ENCODE measurements around the gene DVL1. TPM values are rescaled to one million over a fixed set of nuclear protein-coding genes. Genes with fewer than 3 reads are reported as not detected.

DVL1 gene
- total and polyA plus RNA-seq, 8 donors, result 30.6 to 103 (median 50.3) TPM

DNA sequence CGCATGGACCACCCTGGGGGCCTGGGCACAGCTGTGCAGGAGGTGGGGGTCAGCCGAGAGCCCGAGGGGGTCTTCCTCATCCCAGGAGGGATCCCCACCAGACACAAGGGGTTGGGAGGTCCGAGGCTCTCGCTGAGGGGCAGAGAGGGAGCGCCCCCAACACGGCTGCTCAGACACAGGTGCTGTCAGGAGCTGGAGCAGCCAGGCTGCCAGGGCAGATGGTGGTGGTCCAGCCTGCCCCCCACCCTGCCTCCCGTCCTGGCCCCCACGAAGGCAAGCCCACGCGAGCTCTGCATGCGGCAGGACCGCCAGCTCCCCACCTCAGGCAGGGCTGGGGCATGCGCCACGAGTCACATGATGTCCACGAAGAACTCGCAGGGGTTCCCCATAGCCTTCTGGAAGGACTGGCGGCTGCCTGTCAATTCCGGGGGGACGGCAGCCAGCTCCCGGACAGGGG, 13.4 kb downstream of the DVL1 start:
- TF ChIP-seq, protein P1, sequence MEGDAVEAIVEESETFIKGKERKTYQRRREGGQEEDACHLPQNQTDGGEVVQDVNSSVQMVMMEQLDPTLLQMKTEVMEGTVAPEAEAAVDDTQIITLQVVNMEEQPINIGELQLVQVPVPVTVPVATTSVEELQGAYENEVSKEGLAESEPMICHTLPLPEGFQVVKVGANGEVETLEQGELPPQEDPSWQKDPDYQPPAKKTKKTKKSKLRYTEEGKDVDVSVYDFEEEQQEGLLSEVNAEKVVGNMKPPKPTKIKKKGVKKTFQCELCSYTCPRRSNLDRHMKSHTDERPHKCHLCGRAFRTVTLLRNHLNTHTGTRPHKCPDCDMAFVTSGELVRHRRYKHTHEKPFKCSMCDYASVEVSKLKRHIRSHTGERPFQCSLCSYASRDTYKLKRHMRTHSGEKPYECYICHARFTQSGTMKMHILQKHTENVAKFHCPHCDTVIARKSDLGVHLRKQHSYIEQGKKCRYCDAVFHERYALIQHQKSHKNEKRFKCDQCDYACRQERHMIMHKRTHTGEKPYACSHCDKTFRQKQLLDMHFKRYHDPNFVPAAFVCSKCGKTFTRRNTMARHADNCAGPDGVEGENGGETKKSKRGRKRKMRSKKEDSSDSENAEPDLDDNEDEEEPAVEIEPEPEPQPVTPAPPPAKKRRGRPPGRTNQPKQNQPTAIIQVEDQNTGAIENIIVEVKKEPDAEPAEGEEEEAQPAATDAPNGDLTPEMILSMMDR (IDR thresholded peaks at IDR 0.05), result no peak
- H3K36me3 ChIP-seq, result peaks cover 0 to 22% (median 5%) of the 10 kb centered on the region in 3 donors
- intact Hi-C loops (cut with DNase I), result no loop called here
- FAIRE-seq (no peak), ATAC-seq (no peak), DNase-seq (no peak)
- WGBS, 2 donors, result 88% methylated on average over 18 to 21 of the region's 21 CpGs
- H3K9me3 ChIP-seq, result no peaks in the 10 kb centered on the region
- no peaks in the 10 kb centered on the region for H3K4me1 ChIP-seq
- no peaks in the 10 kb centered on the region for H3K27me3 ChIP-seq
- H3K27ac ChIP-seq, result no peak overlapping the region
- H3K4me3 ChIP-seq, result no peak overlapping the region

DNA sequence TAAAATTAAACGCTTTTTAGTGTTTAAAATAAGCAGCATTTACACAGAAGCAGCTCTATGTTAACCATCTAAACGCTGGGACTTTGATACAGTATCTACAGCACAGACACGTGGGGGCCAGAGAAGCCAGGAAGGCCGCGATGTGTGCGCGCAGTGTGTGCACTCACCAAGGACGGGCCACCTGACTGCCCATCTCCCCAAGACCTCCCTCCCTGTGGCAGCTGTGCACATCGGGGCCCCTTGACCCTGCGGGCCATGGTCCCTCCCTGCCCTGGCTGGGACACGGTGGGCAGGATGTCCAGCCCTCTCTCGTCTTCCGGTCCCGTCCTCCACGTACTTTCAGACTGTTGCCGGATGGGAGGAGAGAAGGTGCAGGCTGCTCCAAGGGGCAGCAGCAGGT, 13.9 kb downstream of the DVL1 start:
- DNase-seq (no peak), ATAC-seq (no peak), FAIRE-seq (no peak)
- whole genome bisulfite sequencing, 2 donors, result 83 to 84% methylated on average over 16 of the region's 16 CpGs
- Histone ChIP-seq H3K27me3 (no peaks in the 10 kb centered on the region), H3K4me3 (no peak overlapping the region), H3K4me1 (no peaks in the 10 kb centered on the region), H3K36me3 (peaks cover 0 to 22% (median 5%) of the 10 kb centered on the region in 3 donors), H3K27ac (no peak overlapping the region), H3K9me3 (no peaks in the 10 kb centered on the region)
- intact Hi-C loops (cut with DNase I), result no loop called here
- TF ChIP-seq, protein P1 (IDR thresholded peaks at IDR 0.05), result no peak

DNA sequence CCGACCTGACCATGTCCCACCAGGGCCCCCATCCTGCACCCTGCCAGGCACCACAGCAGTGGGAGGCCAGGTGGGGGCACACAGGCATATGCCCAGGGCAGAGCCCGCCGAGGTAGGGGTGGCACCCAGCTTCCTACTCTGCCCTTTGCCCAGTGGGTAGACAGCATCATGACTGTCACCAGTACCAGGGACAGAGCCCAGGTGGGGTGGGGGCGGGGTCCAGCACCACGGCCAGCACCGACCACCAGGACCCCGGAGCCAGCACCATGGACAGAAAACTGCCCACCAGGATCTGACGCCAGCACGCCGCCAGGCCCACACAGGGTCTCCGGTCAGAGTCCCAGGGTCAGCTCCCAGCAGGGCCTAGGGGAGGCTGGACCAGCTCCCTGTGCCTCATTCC, 14.4 kb downstream of the DVL1 start:
- no peak overlapping the region for H3K4me3 ChIP-seq
- whole genome bisulfite sequencing, 2 donors, result 79 to 80% methylated on average over 11 of the region's 11 CpGs
- no peak for DNase-seq
- H3K36me3 ChIP-seq, result peaks cover 0 to 22% (median 5%) of the 10 kb centered on the region in 3 donors
- H3K27me3 ChIP-seq, result no peaks in the 10 kb centered on the region
- ATAC-seq, result peak in 1 of 4 donors; percentile 3
- TF ChIP-seq, protein P1 (IDR thresholded peaks at IDR 0.05), result no peak
- no peak for FAIRE-seq
- H3K4me1 ChIP-seq, result no peaks in the 10 kb centered on the region
- intact Hi-C loops (cut with DNase I), result no loop called here
- no peak overlapping the region for H3K27ac ChIP-seq
- no peaks in the 10 kb centered on the region for H3K9me3 ChIP-seq

DNA sequence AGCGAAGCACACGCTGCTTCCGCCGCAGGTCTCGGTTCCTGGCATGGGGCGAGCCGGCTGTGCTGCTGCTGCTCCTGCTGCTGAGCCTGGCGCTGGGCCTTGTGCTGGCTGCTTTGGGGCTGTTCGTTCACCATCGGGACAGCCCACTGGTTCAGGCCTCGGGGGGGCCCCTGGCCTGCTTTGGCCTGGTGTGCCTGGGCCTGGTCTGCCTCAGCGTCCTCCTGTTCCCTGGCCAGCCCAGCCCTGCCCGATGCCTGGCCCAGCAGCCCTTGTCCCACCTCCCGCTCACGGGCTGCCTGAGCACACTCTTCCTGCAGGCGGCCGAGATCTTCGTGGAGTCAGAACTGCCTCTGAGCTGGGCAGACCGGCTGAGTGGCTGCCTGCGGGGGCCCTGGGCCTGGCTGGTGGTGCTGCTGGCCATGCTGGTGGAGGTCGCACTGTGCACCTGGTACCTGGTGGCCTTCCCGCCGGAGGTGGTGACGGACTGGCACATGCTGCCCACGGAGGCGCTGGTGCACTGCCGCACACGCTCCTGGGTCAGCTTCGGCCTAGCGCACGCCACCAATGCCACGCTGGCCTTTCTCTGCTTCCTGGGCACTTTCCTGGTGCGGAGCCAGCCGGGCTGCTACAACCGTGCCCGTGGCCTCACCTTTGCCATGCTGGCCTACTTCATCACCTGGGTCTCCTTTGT, 15.5 kb downstream of the DVL1 start:
- no peaks in the 10 kb centered on the region for H3K4me1 ChIP-seq
- no peak overlapping the region for H3K4me3 ChIP-seq
- 65 to 74% methylated on average over 36 of the region's 36 CpGs for WGBS, 2 donors
- TF ChIP-seq, protein P1 (IDR thresholded peaks at IDR 0.05), result no peak
- ATAC-seq, result peak; percentile 5 to 39 (median 8)
- intact Hi-C loops (cut with DNase I), result no loop called here
- DNase-seq, result no peak
- H3K36me3 ChIP-seq, result peaks cover 0 to 13% (median 5%) of the 10 kb centered on the region in 3 donors
- FAIRE-seq, result no peak
- H3K9me3 ChIP-seq, result no peaks in the 10 kb centered on the region
- no peak overlapping the region for H3K27ac ChIP-seq
- no peaks in the 10 kb centered on the region for H3K27me3 ChIP-seq
